ENCODE data around the gene CEACAM6.
"Not testable (repeated sequence)": the region's sequence is repeated elsewhere in the genome, so short reads cannot be mapped to it uniquely, and the experiment has no call there.

CEACAM6 gene

GRCh38 chr19:41783612-41784011, 28.3 kb downstream of the CEACAM6 start:
- peaks cover 58% of the 10 kb centered on the region for H3K27me3 ChIP-seq (ENCODE audit: control insufficient read depth, insufficient read depth, low read length)
- H3K36me3 ChIP-seq (ENCODE audit: control insufficient read depth, insufficient read depth, low read length) = no peaks in the 10 kb centered on the region
- no peak overlapping the region for H3K4me3 ChIP-seq (ENCODE audit: low read depth, low read length)
- H3K9ac ChIP-seq (ENCODE audit: low read length) = no peak overlapping the region
- H3K9me3 ChIP-seq (ENCODE audit: control insufficient read depth, insufficient read depth, low read depth, low read length) = no peaks in the 10 kb centered on the region
- no peak overlapping the region for H3K27ac ChIP-seq (ENCODE audit: low read depth, low read length)
- no peaks in the 10 kb centered on the region for H3K4me1 ChIP-seq (ENCODE audit: control insufficient read depth, insufficient read depth, low read length)

- Histone ChIP-seq H3K27me3 (ENCODE audit: control insufficient read depth, insufficient read depth, low read length) (peaks cover 58% of the 10 kb centered on the region), H3K36me3 (ENCODE audit: control insufficient read depth, insufficient read depth, low read length) (no peaks in the 10 kb centered on the region), H3K9ac (ENCODE audit: low read length) (no peak overlapping the region), H3K9me3 (ENCODE audit: control insufficient read depth, insufficient read depth, low read depth, low read length) (no peaks in the 10 kb centered on the region), H3K4me3 (ENCODE audit: low read depth, low read length) (no peak overlapping the region), H3K4me1 (ENCODE audit: control insufficient read depth, insufficient read depth, low read length) (no peaks in the 10 kb centered on the region), H3K27ac (ENCODE audit: low read depth, low read length) (no peak overlapping the region)
These were observed 29.0 kb downstream of the CEACAM6 start for GRCh38 chr19:41784312-41784711.

GRCh38 chr19:41784743-41785142, 29.4 kb downstream of the CEACAM6 start:
- Histone ChIP-seq H3K4me1 (ENCODE audit: control insufficient read depth, insufficient read depth, low read length) (no peaks in the 10 kb centered on the region), H3K27ac (ENCODE audit: low read depth, low read length) (no peak overlapping the region), H3K9me3 (ENCODE audit: control insufficient read depth, insufficient read depth, low read depth, low read length) (no peaks in the 10 kb centered on the region), H3K4me3 (ENCODE audit: low read depth, low read length) (no peak overlapping the region), H3K36me3 (ENCODE audit: control insufficient read depth, insufficient read depth, low read length) (no peaks in the 10 kb centered on the region), H3K27me3 (ENCODE audit: control insufficient read depth, insufficient read depth, low read length) (peaks cover 57% of the 10 kb centered on the region), H3K9ac (ENCODE audit: low read length) (no peak overlapping the region)

- Histone ChIP-seq H3K9me3 (ENCODE audit: control insufficient read depth, insufficient read depth, low read depth, low read length) (no peaks in the 10 kb centered on the region), H3K4me3 (ENCODE audit: low read depth, low read length) (peak overlapping the region; percentile 54), H3K36me3 (ENCODE audit: control insufficient read depth, insufficient read depth, low read length) (no peaks in the 10 kb centered on the region), H3K27me3 (ENCODE audit: control insufficient read depth, insufficient read depth, low read length) (peaks cover 52% of the 10 kb centered on the region), H3K27ac (ENCODE audit: low read depth, low read length) (no peak overlapping the region), H3K9ac (ENCODE audit: low read length) (no peak overlapping the region), H3K4me1 (ENCODE audit: control insufficient read depth, insufficient read depth, low read length) (no peaks in the 10 kb centered on the region)
These were observed 30.3 kb downstream of the CEACAM6 start for GRCh38 chr19:41785653-41786052.

GRCh38 chr19:41787055-41787454, 31.7 kb downstream of the CEACAM6 start:
- Histone ChIP-seq H3K4me1 (ENCODE audit: control insufficient read depth, insufficient read depth, low read length) (no peaks in the 10 kb centered on the region), H3K27me3 (ENCODE audit: control insufficient read depth, insufficient read depth, low read length) (peaks cover 55% of the 10 kb centered on the region), H3K27ac (ENCODE audit: low read depth, low read length) (no peak overlapping the region), H3K9ac (ENCODE audit: low read length) (no peak overlapping the region), H3K9me3 (ENCODE audit: control insufficient read depth, insufficient read depth, low read depth, low read length) (no peaks in the 10 kb centered on the region), H3K36me3 (ENCODE audit: control insufficient read depth, insufficient read depth, low read length) (no peaks in the 10 kb centered on the region), H3K4me3 (ENCODE audit: low read depth, low read length) (no peak overlapping the region)

GRCh38 chr19:41788518-41788917, 33.2 kb downstream of the CEACAM6 start:
- H3K27me3 ChIP-seq (ENCODE audit: control insufficient read depth, insufficient read depth, low read length) = peaks cover 58% of the 10 kb centered on the region
- H3K9ac ChIP-seq (ENCODE audit: low read length); H3K4me3 ChIP-seq (ENCODE audit: low read depth, low read length); H3K36me3 ChIP-seq (ENCODE audit: control insufficient read depth, insufficient read depth, low read length); H3K4me1 ChIP-seq (ENCODE audit: control insufficient read depth, insufficient read depth, low read length); H3K9me3 ChIP-seq (ENCODE audit: control insufficient read depth, insufficient read depth, low read depth, low read length); H3K27ac ChIP-seq (ENCODE audit: low read depth, low read length): not testable (repeated sequence)

GRCh38 chr19:41789053-41789452, 33.7 kb downstream of the CEACAM6 start:
- H3K9me3 ChIP-seq (ENCODE audit: control insufficient read depth, insufficient read depth, low read depth, low read length); H3K36me3 ChIP-seq (ENCODE audit: control insufficient read depth, insufficient read depth, low read length); H3K9ac ChIP-seq (ENCODE audit: low read length); H3K27ac ChIP-seq (ENCODE audit: low read depth, low read length); H3K4me1 ChIP-seq (ENCODE audit: control insufficient read depth, insufficient read depth, low read length); H3K4me3 ChIP-seq (ENCODE audit: low read depth, low read length): not testable (repeated sequence)
- peaks cover 58% of the 10 kb centered on the region for H3K27me3 ChIP-seq (ENCODE audit: control insufficient read depth, insufficient read depth, low read length)

- H3K4me3 ChIP-seq (ENCODE audit: low read depth, low read length) = no peak overlapping the region
- no peak overlapping the region for H3K9ac ChIP-seq (ENCODE audit: low read length)
- H3K27me3 ChIP-seq (ENCODE audit: control insufficient read depth, insufficient read depth, low read length) = peaks cover 37% of the 10 kb centered on the region
- H3K27ac ChIP-seq (ENCODE audit: low read depth, low read length) = no peak overlapping the region
- H3K36me3 ChIP-seq (ENCODE audit: control insufficient read depth, insufficient read depth, low read length) = no peaks in the 10 kb centered on the region
- H3K9me3 ChIP-seq (ENCODE audit: control insufficient read depth, insufficient read depth, low read depth, low read length) = no peaks in the 10 kb centered on the region
- H3K4me1 ChIP-seq (ENCODE audit: control insufficient read depth, insufficient read depth, low read length) = no peaks in the 10 kb centered on the region
These were observed 37.4 kb downstream of the CEACAM6 start for GRCh38 chr19:41792513-41793413.

GRCh38 chr19:41793414-41793727, 38.0 kb downstream of the CEACAM6 start:
- Histone ChIP-seq H3K27ac (ENCODE audit: low read depth, low read length) (no peak overlapping the region), H3K4me1 (ENCODE audit: control insufficient read depth, insufficient read depth, low read length) (no peaks in the 10 kb centered on the region), H3K9me3 (ENCODE audit: control insufficient read depth, insufficient read depth, low read depth, low read length) (no peaks in the 10 kb centered on the region), H3K9ac (ENCODE audit: low read length) (no peak overlapping the region), H3K4me3 (ENCODE audit: low read depth, low read length) (no peak overlapping the region), H3K27me3 (ENCODE audit: control insufficient read depth, insufficient read depth, low read length) (peaks cover 35% of the 10 kb centered on the region), H3K36me3 (ENCODE audit: control insufficient read depth, insufficient read depth, low read length) (no peaks in the 10 kb centered on the region)

GRCh38 chr19:41795031-41795461, 39.7 kb downstream of the CEACAM6 start:
- H3K27me3 ChIP-seq (ENCODE audit: control insufficient read depth, insufficient read depth, low read length) = peaks cover 35% of the 10 kb centered on the region
- H3K9ac ChIP-seq (ENCODE audit: low read length) = no peak overlapping the region
- H3K27ac ChIP-seq (ENCODE audit: low read depth, low read length) = no peak overlapping the region
- no peaks in the 10 kb centered on the region for H3K36me3 ChIP-seq (ENCODE audit: control insufficient read depth, insufficient read depth, low read length)
- no peak overlapping the region for H3K4me3 ChIP-seq (ENCODE audit: low read depth, low read length)
- H3K9me3 ChIP-seq (ENCODE audit: control insufficient read depth, insufficient read depth, low read depth, low read length) = no peaks in the 10 kb centered on the region
- H3K4me1 ChIP-seq (ENCODE audit: control insufficient read depth, insufficient read depth, low read length) = no peaks in the 10 kb centered on the region

- Histone ChIP-seq H3K4me3 (ENCODE audit: low read depth, low read length) (no peak within 1 kb of the TSS), H3K9ac (ENCODE audit: low read length) (no peak within 1 kb of the TSS), H3K27ac (ENCODE audit: low read depth, low read length) (no peak within 1 kb of the TSS), H3K4me1 (ENCODE audit: control insufficient read depth, insufficient read depth, low read length) (no peaks in the 10 kb centered on the region), H3K9me3 (ENCODE audit: control insufficient read depth, insufficient read depth, low read depth, low read length) (no peaks in the 10 kb centered on the region), H3K27me3 (ENCODE audit: control insufficient read depth, insufficient read depth, low read length) (peaks cover 30% of the 10 kb centered on the region), H3K36me3 (ENCODE audit: control insufficient read depth, insufficient read depth, low read length) (no peaks in the 10 kb centered on the region)
These were observed 41.0 kb downstream of the CEACAM6 start, which contains the start of gene CEACAM3 for GRCh38 chr19:41796362-41796761. Gene CEACAM3 (plus strand): TSS chr19:41796587. CDS start chr19:41796678, 91 bp downstream.

All from HUES6 (cell line).